Activated gamma-delta T cell treated with Interleukin-2 at 50 U/mL for 16 hours (primary cell): ENCODE data around the gene SRSF7.

Experiments
- DNase-seq: peaks from one replicate; pipeline ENCODE4 v3.0.0-alpha.2; 2020

SRSF7 gene

DNA sequence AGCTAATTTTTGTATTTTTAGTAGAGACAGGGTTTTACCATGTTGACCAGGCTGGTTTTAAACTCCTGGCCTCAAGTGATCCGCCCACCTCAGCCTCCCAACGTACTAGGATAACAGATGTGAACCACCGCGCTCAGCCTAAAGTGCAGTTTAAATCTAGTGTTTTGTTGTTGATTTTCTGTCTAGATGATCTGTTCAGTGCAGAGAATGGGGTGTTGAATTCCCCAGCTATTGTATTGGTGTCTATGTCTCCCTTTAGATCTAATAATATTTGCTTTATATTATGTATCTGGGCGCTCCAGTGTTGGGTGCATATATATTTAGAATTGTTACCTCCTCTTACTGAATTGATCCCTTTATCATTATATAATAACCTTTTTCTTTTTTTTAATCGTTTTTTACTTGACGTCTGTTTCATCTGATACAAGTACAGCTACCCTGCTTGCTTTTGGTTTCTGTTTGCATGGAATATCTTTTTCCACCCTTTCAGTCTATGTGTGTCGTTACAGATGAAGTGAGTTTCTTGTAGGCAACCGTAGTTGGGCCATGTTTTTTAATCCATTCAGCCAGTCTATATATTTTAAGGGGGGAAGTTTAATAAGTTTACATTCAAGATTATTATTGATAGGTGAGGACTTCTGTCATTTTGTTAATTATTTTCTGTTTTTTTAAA lies 50.9 kb downstream of the SRSF7 start:
- no peak for DNase-seq

DNA sequence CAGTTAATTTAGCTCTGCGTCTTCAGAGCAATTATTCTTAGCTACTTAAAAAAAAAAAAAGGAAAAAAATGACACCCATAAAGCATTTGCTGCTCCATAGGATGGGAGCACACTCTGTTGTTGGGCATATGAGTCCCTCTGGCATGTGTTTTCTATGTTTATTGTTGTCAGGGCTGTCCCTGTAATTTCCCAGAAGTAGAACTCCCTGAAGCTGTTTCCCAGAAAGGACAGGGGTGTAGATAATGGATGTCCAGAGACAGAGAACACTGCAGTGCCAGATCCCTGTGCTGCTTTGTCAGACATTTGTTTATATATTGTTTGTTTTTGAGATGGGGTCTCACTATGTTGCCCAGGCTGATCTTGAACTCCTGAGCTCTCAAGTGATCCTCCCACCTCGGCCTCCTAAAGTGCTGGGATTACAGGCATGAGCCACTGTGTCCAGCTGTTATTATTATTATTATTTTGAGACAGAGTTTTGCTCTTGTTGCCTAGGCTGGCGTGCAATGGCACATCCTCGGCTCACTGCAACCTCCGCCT lies 52.6 kb downstream of the SRSF7 start:
- no peak for DNase-seq

DNA sequence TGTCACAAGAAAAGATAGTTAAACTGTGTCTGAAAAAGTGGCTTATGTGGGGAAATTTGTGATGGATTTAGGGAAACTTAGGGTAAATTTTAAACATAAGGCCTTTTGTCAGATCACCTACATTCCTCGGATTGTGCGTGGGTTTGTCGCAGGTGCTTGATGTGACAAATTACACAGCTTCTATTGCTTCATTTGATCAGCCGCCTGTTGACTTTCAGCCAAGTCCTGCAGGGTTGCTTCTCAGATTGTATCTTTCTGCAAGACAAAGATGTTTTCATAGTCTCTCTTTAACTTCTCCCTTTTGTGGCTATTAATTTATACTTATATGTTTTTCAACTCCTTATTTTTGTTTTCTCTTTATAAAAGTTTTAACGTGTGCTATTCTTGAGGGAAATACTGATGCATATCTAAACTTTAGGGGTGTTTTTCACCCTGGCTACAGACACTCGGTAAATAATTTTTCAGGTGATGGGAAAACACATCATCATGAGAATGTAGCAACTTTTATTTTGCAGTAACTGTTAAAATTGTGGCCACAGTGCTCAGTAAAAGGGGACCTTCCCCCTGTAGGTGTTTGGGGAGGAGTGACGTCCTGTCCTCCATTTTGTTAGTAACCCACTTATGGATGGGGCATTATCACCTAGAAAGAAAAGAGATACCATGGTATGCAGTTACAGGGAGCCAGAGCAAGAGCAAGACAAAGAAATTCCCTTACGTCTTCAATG lies 53.9 kb downstream of the SRSF7 start:
- DNase-seq, result peak; percentile 29
